ENCODE data around the gene KRTAP10-6.

Gene KRTAP10-6

GRCh38 chr21:44572959-44573583, 19.2 kb downstream of the KRTAP10-6 start:
- H3K9me3 ChIP-seq, result peaks cover 0 to 21% (median 6%) of the 10 kb centered on the region in 3 donors
- intact Hi-C loops (cut with DNase I; ENCODE audit: low total_unique reads), result no loop called here
- H3K4me1 ChIP-seq, result no peaks in the 10 kb centered on the region
- no peak for TF ChIP-seq CTCF (IDR thresholded peaks at IDR 0.05)
- no peak overlapping the region for H3K4me3 ChIP-seq
- H3K27me3 ChIP-seq, result peaks cover 0 to 36% of the 10 kb centered on the region in 2 donors
- DNase-seq, result no peak
- no peaks in the 10 kb centered on the region for H3K36me3 ChIP-seq
- H3K27ac ChIP-seq, result no peak overlapping the region

GRCh38 chr21:44571844-44572782, 20.2 kb downstream of the KRTAP10-6 start:
- Histone ChIP-seq H3K27ac (no peak overlapping the region), H3K4me3 (no peak overlapping the region), H3K36me3 (no peaks in the 10 kb centered on the region), H3K4me1 (no peaks in the 10 kb centered on the region), H3K9me3 (peaks cover 0 to 17% (median under 1%) of the 10 kb centered on the region in 3 donors), H3K27me3 (peaks cover 0 to 40% of the 10 kb centered on the region in 2 donors)
- intact Hi-C loops (cut with DNase I; ENCODE audit: low total_unique reads), result no loop called here
- no peak for DNase-seq
- TF ChIP-seq CTCF (IDR thresholded peaks at IDR 0.05), result no peak

- Histone ChIP-seq H3K27ac (no peak overlapping the region), H3K9me3 (peaks cover 0 to 8% (median 5%) of the 10 kb centered on the region in 3 donors), H3K27me3 (peaks cover 0 to 40% of the 10 kb centered on the region in 2 donors), H3K4me3 (no peak overlapping the region), H3K4me1 (no peaks in the 10 kb centered on the region), H3K36me3 (no peaks in the 10 kb centered on the region)
- no peak for DNase-seq
- no peak for TF ChIP-seq CTCF (IDR thresholded peaks at IDR 0.05)
- intact Hi-C loops (cut with DNase I; ENCODE audit: low total_unique reads), result no loop called here
Observed at GRCh38 chr21:44571296-44571695, 21.0 kb downstream of the KRTAP10-6 start.

- no peak overlapping the region for H3K4me3 ChIP-seq
- peaks cover 0 to 36% of the 10 kb centered on the region in 2 donors for H3K27me3 ChIP-seq
- no peak overlapping the region for H3K27ac ChIP-seq
- no peak for DNase-seq
- no peaks in the 10 kb centered on the region for H3K36me3 ChIP-seq
- TF ChIP-seq CTCF (IDR thresholded peaks at IDR 0.05), result no peak
- H3K9me3 ChIP-seq, result peaks cover 0 to 8% (median 5%) of the 10 kb centered on the region in 3 donors
- intact Hi-C loops (cut with DNase I; ENCODE audit: low total_unique reads), result no loop called here
- H3K4me1 ChIP-seq, result no peaks in the 10 kb centered on the region
Observed at GRCh38 chr21:44569861-44570517, 22.3 kb downstream of the KRTAP10-6 start.

GRCh38 chr21:44568667-44569556, 23.4 kb downstream of the KRTAP10-6 start:
- H3K4me3 ChIP-seq, result no peak overlapping the region
- H3K27me3 ChIP-seq, result peaks cover 0 to 27% of the 10 kb centered on the region in 2 donors
- H3K27ac ChIP-seq, result no peak overlapping the region
- no peak for TF ChIP-seq CTCF (IDR thresholded peaks at IDR 0.05)
- DNase-seq, result no peak
- peaks cover 0 to 10% (median 5%) of the 10 kb centered on the region in 3 donors for H3K9me3 ChIP-seq
- no peaks in the 10 kb centered on the region for H3K36me3 ChIP-seq
- no peaks in the 10 kb centered on the region for H3K4me1 ChIP-seq
- intact Hi-C loops (cut with DNase I; ENCODE audit: low total_unique reads), result no loop called here

Measured in tibial artery (tissue), 4 donors.